Measurements from ENCODE around the gene LCORL. TPM values are rescaled to one million over a fixed set of nuclear protein-coding genes. Genes with fewer than 3 reads are reported as not detected.

The LCORL gene
- total and polyA plus RNA-seq, 2 of the 4 experiments (the other 2 are of a cell fraction) = 2.1 to 5.0 TPM

DNA sequence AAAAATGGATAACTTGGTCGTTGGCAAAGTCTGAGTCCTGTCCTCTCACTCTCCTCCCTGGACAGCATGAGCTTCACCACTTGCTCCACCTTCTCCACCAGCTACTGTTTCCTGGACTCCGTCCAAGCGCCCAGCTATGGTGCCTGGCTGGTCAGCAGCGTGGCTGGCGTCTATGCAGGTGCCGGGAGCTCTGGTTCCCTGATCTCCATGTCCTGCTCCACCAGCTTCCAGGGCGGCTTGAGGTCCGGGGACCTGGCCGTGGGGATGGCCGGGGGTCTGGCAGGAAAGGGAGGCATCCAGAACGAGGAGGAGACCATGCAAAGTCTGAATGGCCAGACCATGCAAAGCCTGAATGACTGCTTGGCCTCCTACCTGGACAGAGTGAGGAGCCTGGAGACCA lies 109.9 kb downstream of the LCORL start:
- no TSS peak for BruUV-seq (replicated peaks)
- no peak overlapping the region for H3K23ac ChIP-seq (ENCODE audit: low read depth, low read length)
- no peak overlapping the region for H2AK9ac ChIP-seq (replicated peaks; ENCODE audit: low read depth, low read length, poor library complexity)
- H4K8ac ChIP-seq (ENCODE audit: low read depth in 2 of 2, low read length in 2 of 2) = no peak overlapping the region
- CTCF ChIA-PET = no interaction called here
- H2BK20ac ChIP-seq (ENCODE audit: low read depth, low read length) = no peak overlapping the region
- TF ChIP-seq, protein P1, sequence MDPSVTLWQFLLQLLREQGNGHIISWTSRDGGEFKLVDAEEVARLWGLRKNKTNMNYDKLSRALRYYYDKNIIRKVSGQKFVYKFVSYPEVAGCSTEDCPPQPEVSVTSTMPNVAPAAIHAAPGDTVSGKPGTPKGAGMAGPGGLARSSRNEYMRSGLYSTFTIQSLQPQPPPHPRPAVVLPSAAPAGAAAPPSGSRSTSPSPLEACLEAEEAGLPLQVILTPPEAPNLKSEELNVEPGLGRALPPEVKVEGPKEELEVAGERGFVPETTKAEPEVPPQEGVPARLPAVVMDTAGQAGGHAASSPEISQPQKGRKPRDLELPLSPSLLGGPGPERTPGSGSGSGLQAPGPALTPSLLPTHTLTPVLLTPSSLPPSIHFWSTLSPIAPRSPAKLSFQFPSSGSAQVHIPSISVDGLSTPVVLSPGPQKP (IDR thresholded peaks at IDR 0.05; ENCODE audit: borderline replicate concordance, low read depth, low read length) = no peak
- TF ChIP-seq RCOR1 (IDR thresholded peaks at IDR 0.05; ENCODE audit: insufficient replicate concordance, low read length) = no peak
- no peak for TF ChIP-seq CHD1 (IDR thresholded peaks at IDR 0.05; ENCODE audit: low read depth, low read length)
- no peak for TF ChIP-seq MAFK (IDR thresholded peaks at IDR 0.05; ENCODE audit: low read depth, low read length)
- no peak for TF ChIP-seq FOS (IDR thresholded peaks at IDR 0.05; ENCODE audit: low read depth, low read length)
- no peak overlapping the region for H3K4me2 ChIP-seq (ENCODE audit: low read depth, low read length)
- H3K4me1 ChIP-seq (ENCODE audit: control insufficient read depth, insufficient read depth, low read length) = no peaks in the 10 kb centered on the region
- POLR2A ChIA-PET (ENCODE audit: unreplicated experiment) = no interaction called here
- no peak overlapping the region for H2BK15ac ChIP-seq (ENCODE audit: low read depth, low read length)
- H2AFZ ChIP-seq (replicated peaks; ENCODE audit: low read length, poor library complexity) = no peak overlapping the region
- no peak overlapping the region for H2BK120ac ChIP-seq (ENCODE audit: low read depth, low read length)
- H3K79me1 ChIP-seq (ENCODE audit: low read depth in 1 of 2, low read length in 2 of 2) = peaks cover 8 to 13% of the 10 kb centered on the region in 2 experiments; a peak in 3 of 4 replicates
- H3K27me3 ChIP-seq (ENCODE audit: control insufficient read depth, insufficient read depth, low read length) = no peaks in the 10 kb centered on the region
- dilution Hi-C loops (cut with HindIII; ENCODE audit: low sequenced_read_pairs, unreplicated experiment) = no loop called here
- H3K9me3 ChIP-seq (ENCODE audit: control insufficient read depth, insufficient read depth, low read length) = no peaks in the 10 kb centered on the region
- in situ Hi-C loops (cut with MboI; ENCODE audit: low sequenced_read_pairs) = no loop called here
- H4K5ac ChIP-seq (ENCODE audit: low read depth, low read length) = no peak overlapping the region
- H3K27ac ChIP-seq (ENCODE audit: insufficient read depth, low read length) = no peak overlapping the region
- H4K20me1 ChIP-seq (ENCODE audit: insufficient read depth, low read length) = no peaks in the 10 kb centered on the region
- no peak overlapping the region for H3K9ac ChIP-seq (ENCODE audit: low read depth, low read length)
- H3K18ac ChIP-seq (ENCODE audit: low read depth, low read length) = no peak overlapping the region
- DNase-seq = no peak
- H3K36me3 ChIP-seq (ENCODE audit: control insufficient read depth, insufficient read depth, low read length) = peaks cover 6% of the 10 kb centered on the region; the same call in 1 of the 2 replicates
- no peak overlapping the region for H3K4ac ChIP-seq (ENCODE audit: low read depth, low read length)
- no peak for ATAC-seq (ENCODE audit: low read depth)
- no peak overlapping the region for H2BK5ac ChIP-seq (ENCODE audit: low read depth, low read length, poor library complexity, severe bottlenecking)
- peaks cover 4% of the 10 kb centered on the region; the same call in 1 of the 2 replicates for H3K9me1 ChIP-seq (ENCODE audit: insufficient read depth, low read length)
- WGBS, 2 experiments (ENCODE audit: extremely low coverage in 2 of 2, insufficient read length in 1 of 2) = 94% methylated on average over 9 of the region's 11 CpGs; no CpG with 5 or more reads in 1 of the 2 experiments
- no peak overlapping the region for H2AK5ac ChIP-seq (ENCODE audit: low read depth, low read length)
- no peak overlapping the region for H3K56ac ChIP-seq (ENCODE audit: extremely low read depth, insufficient read depth, low read length)
- no peak overlapping the region for H3K4me3 ChIP-seq (ENCODE audit: insufficient read depth, low read depth, low read length)
- H3K14ac ChIP-seq (replicated peaks; ENCODE audit: low read depth, low read length) = no peak overlapping the region
- intact Hi-C loops (cut with micrococcal nuclease) = no loop called here
- no peak overlapping the region for H4K91ac ChIP-seq (ENCODE audit: insufficient read depth, low read depth, low read length)
